ENCODE measurements around the gene CALCA.
"Not testable (repeated sequence)": the region's sequence is repeated elsewhere in the genome, so short reads cannot be mapped to it uniquely, and the experiment has no call there.

CALCA gene, protein sequence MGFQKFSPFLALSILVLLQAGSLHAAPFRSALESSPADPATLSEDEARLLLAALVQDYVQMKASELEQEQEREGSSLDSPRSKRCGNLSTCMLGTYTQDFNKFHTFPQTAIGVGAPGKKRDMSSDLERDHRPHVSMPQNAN

DNA sequence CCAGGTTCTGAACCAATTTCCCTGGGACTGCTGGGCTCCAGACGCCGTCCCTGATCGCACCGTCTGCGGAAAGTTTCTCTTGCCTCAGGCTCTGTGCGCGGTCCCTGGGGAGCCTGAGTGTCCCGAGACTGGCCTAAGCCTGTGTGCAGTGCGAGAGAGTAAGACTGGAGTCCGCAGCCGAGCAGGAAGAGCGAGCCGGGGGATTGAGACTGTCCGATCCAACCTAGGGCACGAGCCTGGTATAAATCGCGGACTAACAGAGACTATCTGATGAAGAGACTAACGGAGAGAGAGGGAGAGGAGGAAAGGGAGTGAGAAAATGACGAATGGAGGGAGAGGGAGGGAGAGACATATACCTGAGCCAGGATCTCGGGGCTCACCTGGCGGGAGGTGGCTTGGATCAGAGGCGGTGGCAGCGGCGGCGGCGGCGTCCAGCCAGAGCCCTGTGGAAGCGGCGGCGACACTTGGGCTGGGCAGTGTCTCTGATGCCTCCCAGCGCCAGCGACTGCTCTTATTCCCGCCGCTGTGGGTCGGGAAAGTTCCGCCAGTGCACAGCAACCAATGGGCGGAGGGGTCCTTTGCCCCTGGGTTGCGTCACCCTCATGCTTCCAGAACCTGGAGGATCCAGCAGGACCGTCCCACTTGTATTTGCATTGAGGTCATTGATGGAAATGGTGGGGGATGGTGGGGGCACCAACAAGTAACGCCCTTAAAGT lies at the start of gene CALCA:
TSS of gene CALCA (minus strand) at position 487 of the 716 bp plus-strand sequence. CDS start 1,159 bp downstream, outside the sequence.
- DNase-seq = peak in 1 of 2 experiments; percentile 28

DNA sequence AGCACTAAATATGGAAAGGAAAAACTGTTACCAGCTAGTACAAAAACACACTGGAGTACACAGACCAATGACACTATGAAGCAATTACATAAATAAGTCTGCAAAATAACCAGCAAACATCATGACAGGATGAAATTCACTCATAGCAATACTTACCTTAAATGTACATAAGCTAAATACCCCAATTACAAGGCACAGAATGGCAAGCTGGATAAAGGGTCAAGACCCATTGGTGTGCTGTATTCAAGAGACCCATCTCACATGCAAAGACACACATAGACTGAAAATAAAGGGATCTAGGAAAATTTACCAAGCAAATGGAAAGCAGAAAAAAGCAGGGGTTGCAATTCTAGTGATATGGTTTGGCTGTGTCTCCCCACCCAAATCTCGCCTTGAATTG lies 44.0 kb upstream of the CALCA start:
- DNase-seq = no peak

DNA sequence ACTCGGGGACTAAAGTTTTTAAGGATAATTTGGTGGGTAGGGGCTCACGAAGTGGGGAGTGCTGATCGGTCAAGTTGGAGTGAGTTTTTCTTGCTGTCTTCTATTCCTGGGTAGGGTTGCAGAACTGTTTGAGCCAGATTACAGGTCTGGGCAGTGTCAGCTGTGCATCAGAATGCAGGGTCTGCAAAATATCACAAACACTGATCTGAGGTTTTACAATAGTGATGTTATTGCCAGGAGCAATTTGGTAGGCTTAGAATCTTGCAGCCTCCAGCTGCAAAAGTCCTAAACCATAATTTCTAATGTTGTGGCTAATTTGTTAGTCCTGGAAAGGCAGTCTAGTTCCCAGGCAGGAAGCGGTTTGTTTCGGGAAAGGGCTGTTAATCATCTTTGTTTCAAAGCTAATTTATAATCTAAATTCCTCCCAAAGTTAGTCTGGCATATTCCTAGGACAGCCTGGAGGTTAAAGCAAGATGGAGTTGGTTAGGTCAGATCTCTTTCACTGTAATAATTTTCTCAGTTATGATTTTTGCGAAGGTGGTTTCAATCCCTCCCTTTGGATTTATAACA lies 39.7 kb upstream of the CALCA start:
- DNase-seq = no peak

DNA sequence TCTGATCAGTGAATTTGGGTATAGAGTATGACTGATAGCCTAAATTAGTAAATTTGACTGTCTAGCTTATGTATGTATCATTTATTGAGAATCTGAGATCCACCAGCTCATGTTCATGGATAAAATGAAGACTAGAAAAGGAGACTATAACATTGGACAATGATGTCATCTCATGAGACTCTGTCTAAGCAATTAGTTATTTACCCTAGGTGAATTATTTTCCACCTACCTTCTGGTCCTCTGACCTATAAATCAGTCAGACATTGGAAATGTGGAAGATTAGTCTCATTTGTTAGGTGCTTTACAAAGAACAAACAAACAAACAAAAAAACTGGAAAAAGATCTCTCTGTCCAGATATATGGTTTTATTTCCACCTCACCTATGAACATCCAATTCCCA lies 38.7 kb upstream of the CALCA start:
- no peak for DNase-seq

DNA sequence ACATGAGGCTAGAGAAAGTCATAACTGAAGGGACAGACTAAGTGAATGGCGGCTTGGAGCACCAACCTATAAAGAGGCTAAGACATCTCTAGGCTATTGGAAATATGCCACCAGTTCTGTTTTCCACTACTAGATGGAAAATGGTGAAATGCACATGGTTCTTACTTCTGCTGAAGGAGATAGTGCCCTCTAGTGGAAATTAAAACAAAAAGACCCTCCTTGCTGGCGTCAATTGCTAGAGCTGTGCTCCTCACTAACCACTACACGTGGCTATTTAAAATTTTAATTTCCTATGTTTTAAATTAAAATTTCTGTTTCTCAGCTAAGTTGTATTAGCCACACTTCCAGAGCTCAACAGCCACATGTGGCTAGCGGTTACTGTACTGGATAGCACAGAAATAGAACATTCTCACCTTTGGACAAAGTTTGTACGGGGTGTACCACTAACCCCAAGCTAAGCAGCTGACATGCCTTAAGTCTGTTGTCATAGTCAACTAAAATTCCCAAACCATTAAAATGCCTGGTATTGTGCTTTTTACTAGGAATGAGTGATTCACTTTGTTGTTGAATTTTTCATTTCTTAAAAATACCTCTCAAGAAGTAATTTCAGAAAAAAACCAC lies 34.1 kb upstream of the CALCA start:
- DNase-seq = peak; percentile 30 to 56

DNA sequence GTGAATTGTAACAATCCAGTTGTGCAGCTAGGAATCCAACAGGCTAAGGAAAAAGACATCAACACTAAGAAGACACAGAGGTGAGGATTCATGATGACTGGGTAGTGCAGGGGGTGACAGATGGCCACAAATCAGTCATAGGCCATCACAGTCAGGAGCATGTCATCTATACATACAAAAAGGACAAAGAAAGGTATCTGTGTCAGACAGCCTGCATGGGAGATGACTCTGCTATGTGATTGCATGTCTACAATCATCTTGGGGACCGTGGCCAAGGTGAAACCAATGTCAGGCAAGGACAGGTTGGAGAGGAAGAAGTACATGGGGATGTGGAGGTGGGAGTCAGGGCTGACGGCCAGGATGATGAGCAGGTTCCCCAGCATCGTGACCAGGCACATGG lies 16.0 kb upstream of the CALCA start:
- DNase-seq = not testable (repeated sequence)

DNA sequence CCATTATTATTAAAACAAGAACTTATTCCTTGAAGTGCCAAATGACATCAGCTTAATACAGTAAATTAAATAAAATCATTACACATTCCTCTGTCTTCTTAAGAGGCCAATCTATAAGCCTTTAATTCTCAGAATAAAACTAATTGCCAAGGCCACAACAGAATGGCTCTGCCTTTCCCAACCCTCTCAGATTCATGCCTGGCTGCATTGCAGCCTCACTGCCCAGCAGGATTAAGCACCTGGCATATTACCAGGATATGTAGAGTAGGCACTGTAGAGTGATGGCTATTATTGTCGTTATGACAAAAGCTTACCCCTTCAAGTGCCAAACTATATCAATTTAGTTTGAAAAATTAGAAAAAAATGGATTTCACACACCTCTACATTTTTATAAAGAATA lies 9.4 kb upstream of the CALCA start:
- peak in 1 of 2 experiments; percentile 3 for DNase-seq

DNA sequence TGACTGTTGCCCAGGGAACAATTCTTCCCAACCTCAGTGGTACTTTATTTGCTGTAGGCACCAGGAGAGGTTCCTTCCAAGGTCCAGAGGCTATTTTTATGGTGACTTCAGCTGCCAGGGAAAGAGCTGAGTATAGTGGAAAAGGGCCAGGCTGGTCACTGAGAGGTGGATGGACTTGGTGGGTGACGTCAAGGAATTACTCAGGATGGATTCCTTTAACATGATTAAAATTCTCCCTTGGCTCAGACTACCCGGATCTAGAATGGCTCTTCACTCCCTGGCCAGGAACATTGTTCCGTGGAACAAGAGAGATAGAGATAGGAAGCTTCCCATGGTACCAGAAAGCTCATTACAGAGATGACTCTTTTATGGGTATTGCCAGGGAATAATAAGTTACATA lies 8.7 kb upstream of the CALCA start:
- no peak for DNase-seq

DNA sequence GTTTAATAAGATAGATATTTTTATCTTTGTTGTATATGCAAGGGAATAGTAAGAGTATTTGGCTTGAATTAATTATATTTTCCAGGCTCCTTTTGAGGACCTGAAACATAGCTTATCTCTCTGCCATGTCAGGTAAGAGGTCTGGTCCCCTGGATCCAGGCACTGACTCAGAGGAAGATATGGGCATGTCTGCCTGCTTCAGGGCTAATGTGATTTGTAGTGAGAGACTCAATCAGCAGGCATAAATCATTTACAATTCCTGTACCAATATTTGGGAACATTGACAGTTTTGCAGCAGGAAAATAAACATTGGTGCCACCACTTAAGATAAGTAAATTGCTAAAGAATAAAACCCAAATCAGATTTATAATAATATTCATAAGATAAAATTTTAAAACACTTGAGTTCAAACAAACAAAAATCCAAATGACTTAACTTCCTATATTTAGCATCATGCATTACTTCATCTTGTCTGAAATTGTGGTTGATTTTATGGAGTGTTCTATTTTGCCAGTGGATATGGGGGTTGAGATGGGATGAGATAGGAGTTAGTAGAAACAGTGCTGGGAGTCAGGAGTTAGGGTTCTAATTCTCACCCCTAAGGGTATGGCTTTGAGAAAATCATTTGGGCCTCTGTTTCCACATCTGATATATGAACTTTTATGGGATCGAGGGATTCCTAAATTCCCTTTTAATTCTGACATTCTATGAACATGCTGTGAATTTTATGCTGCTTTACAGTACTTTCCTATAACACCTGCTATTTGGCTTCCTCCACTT lies 5.1 kb upstream of the CALCA start:
- no peak for DNase-seq

DNA sequence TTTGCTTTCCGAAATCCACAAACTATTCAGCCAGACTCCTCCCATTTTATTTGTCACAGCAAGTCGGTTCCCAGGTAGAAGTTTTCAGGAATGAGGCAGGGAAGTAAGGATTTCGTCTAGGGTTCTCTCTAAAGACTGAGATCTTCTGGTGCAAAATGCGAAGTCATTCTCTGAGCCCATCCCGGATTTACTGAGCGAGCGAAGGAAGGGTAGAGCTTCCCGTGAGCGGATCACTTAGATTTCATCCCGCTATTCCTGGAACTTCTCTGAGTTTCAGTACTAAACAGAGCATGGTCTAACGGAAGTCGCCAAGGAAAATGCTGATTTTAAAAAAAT lies 3.1 kb upstream of the CALCA start:
- DNase-seq = no peak

DNA sequence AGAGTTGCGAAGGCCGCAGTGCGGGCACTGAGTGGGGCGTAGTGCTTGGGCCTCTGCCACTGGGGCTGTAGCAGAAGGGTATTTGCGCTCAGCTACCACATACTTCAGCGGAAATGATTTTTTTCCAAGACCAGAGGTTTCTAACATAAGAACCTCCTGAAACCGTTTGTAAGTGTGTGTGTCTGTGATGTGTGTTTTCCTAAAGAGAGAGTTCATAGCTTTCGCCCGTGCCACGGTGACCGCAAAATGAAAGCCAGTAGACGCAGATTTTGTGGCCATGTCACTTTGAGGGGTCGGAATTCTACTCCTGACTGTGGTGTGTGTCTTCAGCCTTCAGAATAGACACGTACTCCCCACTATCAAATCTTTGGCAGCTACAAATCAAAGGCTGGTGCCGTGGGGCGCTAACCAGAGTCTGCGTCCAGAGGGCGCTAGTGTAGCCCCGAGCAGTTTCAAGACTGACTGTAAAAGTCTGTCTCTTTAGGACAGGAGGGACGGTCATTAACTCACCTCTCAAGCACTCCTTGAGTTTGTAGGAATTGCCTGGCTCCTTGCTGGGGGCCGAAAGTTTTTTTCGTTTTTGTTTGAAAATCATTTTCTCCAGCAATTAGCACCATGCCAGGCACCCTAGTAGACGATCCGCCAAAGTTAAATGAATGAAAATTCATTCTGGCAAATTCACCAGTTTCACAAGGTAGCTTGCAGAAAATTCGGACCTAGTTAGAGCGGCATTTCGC lies 2.5 kb upstream of the CALCA start:
- peak; percentile 33 to 64 for DNase-seq

DNA sequence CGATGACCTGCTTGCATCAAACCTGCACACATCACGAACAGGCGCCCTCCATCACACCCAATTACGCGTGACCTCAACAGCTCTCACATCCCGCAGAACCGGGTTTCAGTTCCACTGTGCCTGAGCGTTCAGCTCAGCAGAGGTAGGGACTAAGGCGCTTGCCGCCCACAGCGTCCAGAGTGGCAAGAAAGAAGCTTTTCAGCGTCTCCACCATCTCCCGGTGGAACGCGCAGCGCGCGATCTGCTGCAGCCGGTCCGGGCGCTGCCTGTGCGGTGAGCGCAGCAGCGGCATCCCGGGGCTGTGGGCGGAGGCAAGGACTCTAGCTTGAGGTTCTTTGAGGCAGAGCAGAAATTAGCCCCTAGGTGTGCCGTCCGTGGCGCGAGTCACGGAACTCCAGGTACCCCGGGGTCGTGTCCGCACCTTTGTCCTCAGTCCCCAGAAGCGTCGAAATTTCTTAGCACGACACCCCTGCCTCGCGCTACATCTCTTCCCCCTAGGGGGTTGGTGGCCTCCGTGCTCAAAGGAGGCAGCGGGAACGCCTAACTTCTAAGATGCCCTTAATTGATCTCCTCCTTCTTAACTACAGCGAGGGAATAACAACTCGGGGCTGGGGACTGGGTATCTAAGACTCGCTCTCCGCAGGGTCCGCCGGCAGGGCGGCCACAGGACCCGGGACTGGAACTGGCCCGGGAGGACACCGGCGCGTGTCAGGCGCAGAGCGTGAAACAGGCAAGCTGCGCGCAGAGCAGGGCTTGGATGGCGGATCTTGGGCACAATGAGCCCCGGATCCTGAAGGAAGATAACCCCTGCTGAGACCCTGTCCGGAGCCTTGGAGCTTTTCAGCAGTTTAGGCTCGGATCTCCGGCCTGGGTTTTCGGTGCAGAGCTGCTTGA lies 1.7 kb upstream of the CALCA start:
- DNase-seq = peak in 1 of 2 experiments; percentile 29

DNA sequence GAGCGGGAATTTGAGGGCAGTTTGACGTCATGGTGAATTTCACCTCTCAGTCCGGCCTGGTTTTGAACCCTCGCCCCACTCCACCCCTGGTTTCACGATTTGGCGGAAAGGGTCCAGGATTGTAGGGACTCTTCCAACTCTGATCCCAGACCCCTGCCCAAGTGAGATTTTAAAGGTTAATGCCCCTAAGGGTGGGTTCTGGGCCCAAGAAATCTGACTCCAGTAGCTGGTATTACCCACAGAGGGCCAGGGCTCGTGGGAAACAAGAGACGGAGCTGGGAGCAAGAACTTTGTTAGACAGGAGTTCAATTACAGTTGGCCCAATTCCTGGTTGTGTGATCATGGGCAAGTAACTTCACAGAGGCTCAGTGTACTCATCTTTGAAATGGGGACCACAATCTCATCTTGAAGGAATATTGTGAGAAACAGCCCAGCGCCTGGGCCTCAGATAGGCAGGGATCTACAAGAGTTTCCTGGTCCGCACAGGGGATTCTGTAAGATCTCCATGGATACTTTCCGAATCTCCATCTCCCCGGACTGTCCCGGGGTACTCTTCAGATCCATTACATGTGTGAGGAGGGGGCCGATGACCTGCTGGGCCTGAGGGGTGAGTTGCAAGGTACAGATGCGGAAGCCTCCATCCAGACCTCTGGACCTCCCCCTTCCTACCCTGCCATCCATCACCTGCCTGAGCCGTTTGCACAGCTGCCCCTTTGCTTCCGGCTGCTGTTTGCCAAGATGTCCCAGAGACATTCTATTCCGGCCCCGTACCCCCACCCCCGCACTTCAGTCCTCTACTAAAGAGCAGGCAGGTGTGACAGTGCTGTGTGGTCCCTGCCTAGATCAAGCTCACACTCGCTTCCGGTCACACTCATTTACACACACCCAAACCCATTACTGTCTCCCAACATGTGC lies 687 bp upstream of the CALCA start:
- DNase-seq = no peak

DNA sequence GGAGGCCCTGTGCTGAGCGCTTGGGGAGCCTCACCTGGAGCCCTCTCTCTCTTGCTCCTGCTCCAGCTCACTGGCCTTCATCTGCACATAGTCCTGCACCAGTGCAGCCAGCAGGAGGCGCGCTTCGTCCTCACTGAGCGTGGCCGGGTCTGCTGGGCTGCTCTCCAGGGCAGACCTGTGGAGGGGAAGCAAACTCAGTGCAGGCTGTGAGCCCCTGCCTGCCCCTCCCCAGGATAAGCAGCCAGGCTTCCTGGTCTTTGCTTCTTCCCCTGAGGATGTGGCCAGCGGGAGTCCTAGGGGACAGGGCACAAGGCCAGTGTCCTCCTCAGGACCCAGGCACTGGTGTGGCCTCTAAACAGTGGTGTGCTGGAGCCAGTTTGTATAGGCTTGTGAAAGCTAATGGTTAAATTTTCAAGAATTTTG lies 2.2 kb downstream of the CALCA start:
- no peak for DNase-seq

DNA sequence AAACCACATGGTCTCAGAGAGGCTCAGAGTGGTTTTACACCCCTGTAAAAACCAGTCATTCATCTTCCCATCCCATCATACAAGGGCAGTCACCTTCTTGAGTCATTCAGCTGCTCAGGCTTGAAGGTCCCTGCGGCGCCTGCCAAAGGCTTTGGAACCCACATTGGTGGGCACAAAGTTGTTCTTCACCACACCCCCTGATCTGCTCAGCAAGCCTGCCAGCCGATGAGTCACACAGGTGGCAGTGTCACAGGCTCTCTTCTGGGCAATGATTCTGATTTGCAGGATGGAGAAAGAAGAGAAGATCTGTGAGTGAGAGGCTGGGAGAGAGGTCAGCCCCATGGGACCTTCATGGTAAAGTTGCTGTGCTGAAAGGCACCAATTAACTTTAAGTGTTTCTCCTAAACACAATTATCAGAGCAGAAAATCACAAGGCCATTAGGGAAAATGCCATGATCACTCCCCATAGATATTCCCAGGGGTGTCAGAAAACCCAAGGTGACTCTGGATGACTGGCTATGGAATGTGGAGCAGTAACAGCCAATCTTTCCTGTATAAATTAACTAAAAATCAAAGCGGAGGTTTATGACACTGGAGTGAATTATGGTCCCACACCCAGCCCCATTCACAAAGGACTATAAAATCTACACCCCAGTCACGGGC lies 4.4 kb downstream of the CALCA start:
- DNase-seq = no peak

DNA sequence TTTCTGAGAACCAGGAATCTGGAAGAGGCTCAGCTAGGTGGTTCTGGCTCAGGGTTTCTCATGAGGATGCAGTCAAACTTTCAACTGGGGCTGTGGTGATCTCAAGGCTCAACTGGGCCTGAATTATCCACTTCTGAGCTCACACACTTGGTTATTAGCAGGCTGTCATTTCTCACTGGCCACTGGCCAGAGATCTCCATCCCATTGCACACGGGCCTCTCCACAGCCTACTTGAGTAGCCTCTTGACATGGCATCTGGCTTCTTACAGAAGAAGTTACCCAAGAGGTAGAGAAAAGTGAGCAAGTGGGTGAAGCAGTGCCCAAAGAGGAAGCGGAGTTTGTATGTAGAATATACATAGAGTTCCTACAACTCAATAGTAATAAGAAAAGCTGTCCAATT lies 16.0 kb downstream of the CALCA start:
- peak in 1 of 2 experiments; percentile 18 for DNase-seq

DNA sequence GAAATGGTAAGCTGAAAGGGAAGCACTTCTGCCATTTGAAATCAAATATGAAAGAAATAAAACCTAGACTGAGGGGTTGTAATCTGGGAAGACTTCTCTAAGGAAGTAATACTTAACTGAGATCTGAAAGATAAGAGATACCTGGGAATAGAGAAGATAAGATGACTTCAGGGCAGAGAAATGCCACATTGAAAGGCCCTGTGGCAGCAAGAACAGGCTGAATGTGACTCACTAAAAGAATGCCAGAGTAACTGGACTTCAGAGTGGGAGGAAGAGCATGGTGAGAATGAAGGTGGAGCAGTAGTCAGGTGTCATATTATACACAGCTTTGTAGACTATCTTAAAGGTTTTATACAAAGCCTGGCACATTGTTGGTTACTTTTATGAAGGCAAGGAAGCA lies 17.6 kb downstream of the CALCA start:
- no peak for DNase-seq

DNA sequence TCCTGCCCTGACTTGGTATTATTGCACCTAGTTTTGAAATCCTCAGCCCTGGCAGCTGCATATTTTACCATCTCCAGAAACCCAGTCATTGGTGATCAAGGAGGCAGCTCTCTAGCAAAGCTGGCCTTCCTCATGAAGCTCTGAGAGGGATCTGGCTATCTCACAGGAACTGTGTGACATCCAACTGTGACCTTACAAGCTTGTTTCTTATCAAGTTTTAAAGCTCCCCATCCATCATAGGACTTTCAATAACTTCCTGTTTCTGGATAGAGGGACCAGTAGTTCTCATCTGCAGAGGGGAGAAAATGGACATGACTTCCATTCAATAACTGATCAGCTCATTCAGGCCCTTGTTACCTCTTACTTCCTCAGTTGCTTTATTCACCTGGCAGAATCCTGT lies 18.2 kb downstream of the CALCA start:
- DNase-seq = no peak

DNA sequence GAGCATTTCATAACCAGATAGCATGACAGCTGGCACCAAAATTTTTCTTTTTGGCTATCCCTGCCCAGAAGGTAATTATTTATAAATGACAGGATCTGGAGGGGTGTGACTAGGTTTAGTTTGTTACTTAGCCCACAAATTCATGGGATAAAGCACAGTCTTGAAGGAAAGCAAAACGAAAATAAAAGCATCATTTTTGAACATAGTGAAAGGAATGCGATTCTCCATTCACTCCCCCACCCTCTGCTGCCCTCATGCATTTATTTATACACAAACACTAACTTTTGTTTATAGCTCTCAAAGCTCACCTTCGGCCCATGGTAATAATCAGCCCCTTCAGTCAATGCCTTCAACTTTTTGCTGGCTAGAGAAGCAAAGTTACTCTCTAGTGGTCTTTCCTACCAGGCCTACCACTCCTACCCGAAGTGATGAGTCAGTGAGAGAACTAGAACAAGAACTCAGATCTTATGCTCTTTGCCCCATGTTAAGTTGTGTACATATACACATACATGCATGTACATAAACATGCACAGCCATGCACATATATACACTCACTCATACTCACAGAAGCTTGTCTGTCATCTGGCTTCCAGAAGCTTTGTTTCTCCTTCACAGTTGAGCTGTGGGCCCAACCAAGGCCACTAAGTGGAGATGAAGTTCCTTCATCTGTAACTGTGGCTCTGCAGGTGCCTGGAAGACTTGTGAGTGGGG lies 22.6 kb downstream of the CALCA start:
- no peak for DNase-seq
